Activated T-helper 1 cell treated with anti-CD3 and anti-CD28 coated beads, Interleukin-2, amount 50 U/mL, for 16 hours (primary cell): Measurements from ENCODE around the gene CDH5.

Experiments
- DNase-seq, 2 donors: peaks; one replicate each; pipeline ENCODE4 v3.0.0-alpha.2; 2020; ENCODE audit warnings: low read depth in 1 of 2, low spot score in 1 of 2

Gene CDH5

DNA sequence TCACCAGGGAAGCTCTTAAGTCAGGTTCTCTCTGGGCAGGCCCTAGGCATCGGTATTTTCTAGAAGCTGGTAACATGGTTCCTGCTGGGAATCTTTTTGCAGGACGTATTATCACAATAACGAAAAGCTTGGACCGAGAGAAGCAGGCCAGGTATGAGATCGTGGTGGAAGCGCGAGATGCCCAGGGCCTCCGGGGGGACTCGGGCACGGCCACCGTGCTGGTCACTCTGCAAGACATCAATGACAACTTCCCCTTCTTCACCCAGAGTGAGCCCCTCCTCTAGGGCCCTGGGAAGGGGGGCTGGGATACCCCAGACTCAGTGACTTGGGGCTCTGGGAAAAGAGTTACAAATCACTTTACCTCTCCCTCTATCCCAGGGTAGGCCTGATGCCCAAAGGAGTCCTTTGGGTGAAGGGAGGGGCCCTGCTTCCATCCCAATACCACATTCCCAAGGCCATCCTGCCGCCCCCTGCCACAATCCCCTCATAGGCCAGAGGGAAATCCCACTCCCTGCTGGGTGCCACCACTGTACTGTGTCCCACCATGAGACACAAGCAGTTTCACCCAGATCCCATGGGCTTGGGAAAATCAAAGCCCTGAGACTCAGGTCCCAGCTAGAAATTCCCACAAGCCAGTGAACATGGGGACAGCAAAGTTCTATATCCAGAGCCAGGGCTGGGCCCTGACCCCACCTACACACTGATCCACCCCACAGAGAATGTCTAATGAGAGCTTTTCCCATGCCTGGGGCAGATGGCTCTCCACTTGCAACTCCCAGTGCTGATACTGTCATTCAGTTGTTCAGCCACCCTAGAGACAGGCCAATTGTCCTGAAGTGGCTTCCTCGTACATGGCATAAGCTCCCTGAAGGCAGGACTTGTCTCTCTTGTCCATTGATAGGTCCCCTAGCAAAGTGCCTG, 23.0 kb downstream of the CDH5 start:
- DNase-seq, result no peak

DNA sequence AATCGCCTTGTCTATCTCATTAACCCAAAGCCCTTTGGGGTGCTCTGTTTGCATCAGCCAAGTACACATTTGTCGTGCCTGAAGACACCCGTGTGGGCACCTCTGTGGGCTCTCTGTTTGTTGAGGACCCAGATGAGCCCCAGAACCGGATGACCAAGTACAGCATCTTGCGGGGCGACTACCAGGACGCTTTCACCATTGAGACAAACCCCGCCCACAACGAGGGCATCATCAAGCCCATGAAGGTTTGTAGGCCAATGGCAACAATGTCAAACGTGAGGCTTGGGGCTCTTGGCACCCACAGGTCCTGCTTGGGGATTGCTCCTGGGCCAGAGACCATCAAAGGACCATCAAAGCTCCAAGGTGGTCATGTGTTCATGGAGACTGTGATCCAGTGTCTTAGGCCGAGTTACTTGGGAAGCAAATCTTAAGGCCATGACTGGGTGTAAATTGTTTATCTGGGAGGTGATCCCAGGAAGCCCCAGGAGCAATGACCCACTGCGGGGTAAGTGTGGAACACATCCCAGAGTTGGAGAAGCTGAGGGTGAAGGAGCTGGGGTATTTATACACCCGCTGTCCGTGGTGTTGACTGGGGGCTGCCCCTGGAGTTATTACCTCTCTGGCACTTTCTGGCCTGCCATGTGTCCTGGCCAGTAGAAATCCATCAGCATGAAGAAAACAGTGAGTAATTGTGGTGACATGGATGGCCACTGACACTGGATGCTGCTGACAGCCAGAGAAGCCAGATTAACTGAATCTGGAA, 24.0 kb downstream of the CDH5 start:
- DNase-seq, result no peak

DNA sequence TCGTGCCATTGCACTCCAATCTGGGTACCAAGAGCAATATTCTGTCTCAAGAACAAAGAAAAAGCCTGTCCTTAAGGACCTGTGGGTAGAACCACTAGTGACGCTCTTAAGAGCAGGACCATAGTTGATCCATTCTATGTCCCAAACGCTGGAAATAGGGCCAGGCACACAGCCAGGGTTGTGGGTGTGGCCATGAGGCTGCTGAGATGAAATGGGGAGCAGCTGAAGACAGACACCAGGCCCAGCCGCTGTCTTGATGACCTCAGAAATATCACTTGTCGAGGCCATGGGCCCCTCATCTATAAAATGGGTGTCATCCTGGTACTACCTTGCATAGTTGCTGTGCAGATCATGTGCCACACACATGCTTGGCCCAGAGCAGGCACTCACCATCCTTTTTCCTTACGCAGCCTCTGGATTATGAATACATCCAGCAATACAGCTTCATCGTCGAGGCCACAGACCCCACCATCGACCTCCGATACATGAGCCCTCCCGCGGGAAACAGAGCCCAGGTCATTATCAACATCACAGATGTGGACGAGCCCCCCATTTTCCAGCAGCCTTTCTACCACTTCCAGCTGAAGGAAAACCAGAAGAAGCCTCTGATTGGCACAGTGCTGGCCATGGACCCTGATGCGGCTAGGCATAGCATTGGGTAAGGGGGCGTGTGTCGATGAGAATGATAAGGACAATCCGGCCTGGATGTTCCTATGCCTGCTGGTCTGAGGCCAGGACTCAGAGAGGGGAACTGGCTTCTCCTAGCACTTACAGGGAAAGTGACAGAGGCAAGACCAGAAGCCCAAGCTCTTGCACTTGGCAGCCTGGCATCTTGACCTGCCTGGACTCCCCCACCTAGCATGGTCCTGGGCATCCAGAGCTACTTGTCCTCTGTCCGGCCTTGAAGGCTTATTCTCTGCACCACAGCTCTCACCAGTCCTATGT, 25.5 kb downstream of the CDH5 start:
- no peak for DNase-seq

DNA sequence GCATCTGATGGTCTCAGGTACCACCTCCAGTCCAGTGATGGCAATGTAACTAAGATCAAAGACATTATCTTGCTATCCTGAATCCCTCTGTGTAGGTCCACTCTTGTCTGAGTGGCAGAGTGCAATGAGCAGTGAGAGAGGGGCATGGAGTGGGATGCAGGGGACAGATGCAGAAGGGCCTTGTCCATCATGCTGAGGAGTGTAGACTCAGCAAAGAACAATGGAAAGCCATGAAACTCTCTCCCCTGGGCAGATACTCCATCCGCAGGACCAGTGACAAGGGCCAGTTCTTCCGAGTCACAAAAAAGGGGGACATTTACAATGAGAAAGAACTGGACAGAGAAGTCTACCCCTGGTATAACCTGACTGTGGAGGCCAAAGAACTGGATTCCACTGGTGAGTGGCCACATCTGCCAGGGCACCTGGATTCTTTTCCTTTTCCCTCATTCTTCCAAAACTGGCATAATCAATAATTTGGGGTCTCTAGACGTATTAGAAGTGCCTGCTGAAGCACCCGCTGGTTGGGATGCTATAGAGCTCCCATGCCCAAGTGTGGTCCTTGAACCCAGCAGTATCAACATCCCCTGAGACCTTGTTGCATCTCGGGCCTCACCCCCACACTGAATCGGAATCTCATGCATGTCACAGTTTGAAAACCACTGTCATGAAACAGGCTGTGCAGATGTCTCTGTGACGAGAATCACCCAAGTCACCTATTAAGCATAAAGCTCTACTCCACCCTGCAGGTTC, 29.5 kb downstream of the CDH5 start:
- DNase-seq, result no peak

DNA sequence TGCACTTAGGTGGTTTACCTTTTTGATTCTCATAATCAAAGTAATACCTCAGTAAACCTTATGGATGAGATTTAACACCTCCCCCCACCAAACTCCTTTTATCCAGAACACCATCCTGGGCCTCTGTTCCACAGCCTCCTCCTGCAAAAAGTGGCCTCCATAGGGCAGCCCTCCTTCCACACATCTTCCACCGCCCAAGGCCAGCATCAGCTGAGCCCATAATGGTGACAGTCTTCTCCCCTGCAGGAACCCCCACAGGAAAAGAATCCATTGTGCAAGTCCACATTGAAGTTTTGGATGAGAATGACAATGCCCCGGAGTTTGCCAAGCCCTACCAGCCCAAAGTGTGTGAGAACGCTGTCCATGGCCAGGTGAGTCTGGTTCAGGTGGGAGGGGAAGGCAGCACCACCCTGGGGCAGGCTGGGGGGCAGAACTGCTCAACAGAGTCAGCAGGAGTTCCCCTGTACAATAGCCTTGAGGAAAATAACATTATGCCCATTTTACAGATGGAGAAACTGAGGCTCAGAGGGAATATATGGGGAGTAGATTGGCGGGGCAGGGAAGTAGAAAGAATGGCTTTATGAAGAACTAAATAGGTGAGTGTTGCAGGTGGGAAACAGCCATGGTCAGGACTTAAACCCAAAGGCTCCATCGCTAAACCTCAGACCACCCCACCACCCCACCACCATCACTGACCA, 31.4 kb downstream of the CDH5 start:
- DNase-seq, result no peak

DNA sequence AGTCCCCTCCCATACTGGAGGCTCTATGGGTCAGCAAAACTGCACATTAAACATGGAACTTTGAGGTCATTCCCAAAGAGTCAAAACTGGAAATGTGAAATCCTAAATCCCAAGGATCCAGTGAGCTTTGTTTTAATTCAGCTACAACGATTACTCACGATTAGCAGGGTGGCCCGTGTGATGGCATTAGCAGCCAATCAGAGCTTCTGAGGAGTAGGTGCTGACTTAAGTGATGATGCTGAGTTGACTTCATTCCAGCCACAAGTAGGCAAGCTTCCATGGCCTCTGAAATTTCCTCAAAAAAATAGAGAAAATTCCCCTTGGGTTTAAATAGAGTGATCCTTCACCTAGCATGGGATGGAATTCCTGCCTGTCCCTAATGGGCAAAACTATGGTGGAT, 32.5 kb downstream of the CDH5 start:
- no peak for DNase-seq

DNA sequence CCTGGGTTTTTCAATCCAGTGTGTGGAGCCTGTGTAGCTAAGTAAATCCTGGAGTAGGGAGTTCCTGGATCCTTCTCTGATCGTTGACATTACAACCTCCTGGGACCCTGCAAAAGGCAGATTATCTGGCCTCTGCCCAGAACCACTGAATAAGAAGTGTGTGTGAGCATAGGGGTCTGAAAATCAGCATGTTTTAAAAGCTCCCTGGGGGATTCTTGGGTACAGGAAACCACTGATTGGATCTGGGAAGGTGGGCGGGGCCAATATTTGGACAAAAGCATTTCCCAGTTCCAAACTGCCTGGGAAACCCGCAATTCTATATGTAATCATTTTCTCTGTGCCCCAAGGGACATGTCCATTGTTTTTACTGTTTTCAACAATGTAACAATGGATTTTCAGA, 33.4 kb downstream of the CDH5 start:
- DNase-seq, result no peak

DNA sequence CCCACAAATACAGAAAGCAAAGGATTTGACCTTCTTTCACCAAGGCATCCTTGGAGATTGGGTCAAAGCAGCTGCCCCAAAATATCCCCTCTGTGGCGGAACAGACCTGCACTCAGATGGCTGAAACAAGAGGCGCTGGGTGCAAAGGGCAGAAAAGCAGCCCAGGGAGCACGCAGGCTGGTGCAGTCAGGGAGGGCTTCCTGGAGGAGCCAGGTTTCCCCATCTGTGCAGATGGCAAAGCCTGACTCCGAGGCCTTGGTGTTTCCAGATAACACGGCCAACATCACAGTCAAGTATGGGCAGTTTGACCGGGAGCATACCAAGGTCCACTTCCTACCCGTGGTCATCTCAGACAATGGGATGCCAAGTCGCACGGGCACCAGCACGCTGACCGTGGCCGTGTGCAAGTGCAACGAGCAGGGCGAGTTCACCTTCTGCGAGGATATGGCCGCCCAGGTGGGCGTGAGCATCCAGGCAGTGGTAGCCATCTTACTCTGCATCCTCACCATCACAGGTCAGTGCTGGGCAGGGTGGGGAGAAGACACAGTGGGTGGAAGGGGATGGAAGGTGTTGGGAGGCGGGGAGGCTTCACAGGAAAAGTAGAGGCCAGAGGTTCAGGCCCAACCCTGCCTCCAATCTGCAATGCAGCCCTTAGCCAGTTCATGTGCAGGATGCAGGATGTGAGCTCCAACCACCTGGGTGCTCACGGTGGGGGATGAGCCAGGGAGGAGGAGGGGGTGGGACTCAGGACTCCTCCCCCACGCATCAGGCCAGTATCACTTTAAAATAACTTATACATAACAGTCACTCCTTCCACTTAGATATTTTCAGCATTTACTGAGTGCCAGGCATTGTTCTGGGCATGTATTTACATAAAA, 34.3 kb downstream of the CDH5 start:
- no peak for DNase-seq

DNA sequence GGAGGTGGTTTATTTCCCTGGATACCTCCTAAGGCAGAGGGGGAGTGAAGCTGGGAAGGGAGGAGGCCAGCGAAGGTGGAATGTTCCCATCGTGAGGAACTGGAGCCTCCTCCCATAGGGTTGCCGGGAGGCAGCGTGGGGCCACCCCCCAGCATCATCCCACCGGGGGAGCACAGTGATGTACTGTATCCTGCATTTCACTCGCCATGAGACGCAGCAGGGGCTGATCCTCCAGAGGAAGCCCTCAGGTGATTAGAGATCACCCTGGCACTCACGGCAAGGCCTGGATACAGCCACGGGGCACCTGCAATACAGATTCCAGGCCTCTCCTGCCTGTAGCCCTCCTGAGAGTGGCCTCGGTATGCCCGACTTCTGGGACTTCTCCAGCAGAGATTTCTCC, 35.1 kb downstream of the CDH5 start:
- DNase-seq, result no peak

DNA sequence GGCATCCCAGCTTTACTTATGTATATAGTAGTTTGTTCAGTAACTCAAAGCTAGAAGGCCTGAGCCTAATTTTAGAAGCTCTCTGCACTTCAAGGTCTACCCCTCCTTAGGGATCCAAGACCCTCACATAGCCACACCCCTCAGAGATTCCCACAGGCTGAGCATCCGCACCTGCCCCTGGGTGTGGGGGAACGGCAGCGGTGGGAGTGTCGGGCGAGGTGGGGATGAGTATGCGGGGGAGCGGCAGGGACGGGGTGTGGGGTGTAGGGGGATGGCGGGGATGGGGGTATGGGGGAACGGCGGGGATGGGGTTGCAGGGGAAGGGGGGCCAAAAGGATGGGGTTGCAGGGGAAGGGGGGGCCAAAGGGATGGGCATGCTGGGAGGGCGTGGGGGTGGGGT, 35.7 kb downstream of the CDH5 start:
- no peak for DNase-seq

DNA sequence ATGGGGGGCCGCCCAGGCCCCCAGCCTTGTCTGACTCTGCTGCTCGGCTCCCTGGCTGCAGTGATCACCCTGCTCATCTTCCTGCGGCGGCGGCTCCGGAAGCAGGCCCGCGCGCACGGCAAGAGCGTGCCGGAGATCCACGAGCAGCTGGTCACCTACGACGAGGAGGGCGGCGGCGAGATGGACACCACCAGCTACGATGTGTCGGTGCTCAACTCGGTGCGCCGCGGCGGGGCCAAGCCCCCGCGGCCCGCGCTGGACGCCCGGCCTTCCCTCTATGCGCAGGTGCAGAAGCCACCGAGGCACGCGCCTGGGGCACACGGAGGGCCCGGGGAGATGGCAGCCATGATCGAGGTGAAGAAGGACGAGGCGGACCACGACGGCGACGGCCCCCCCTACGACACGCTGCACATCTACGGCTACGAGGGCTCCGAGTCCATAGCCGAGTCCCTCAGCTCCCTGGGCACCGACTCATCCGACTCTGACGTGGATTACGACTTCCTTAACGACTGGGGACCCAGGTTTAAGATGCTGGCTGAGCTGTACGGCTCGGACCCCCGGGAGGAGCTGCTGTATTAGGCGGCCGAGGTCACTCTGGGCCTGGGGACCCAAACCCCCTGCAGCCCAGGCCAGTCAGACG, 36.2 kb downstream of the CDH5 start:
- DNase-seq, result no peak

DNA sequence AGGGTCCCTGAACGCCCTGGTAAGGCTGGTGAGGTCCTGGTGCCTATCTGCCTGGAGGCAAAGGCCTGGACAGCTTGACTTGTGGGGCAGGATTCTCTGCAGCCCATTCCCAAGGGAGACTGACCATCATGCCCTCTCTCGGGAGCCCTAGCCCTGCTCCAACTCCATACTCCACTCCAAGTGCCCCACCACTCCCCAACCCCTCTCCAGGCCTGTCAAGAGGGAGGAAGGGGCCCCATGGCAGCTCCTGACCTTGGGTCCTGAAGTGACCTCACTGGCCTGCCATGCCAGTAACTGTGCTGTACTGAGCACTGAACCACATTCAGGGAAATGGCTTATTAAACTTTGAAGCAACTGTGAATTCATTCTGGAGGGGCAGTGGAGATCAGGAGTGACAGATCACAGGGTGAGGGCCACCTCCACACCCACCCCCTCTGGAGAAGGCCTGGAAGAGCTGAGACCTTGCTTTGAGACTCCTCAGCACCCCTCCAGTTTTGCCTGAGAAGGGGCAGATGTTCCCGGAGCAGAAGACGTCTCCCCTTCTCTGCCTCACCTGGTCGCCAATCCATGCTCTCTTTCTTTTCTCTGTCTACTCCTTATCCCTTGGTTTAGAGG, 37.1 kb downstream of the CDH5 start:
- no peak for DNase-seq

DNA sequence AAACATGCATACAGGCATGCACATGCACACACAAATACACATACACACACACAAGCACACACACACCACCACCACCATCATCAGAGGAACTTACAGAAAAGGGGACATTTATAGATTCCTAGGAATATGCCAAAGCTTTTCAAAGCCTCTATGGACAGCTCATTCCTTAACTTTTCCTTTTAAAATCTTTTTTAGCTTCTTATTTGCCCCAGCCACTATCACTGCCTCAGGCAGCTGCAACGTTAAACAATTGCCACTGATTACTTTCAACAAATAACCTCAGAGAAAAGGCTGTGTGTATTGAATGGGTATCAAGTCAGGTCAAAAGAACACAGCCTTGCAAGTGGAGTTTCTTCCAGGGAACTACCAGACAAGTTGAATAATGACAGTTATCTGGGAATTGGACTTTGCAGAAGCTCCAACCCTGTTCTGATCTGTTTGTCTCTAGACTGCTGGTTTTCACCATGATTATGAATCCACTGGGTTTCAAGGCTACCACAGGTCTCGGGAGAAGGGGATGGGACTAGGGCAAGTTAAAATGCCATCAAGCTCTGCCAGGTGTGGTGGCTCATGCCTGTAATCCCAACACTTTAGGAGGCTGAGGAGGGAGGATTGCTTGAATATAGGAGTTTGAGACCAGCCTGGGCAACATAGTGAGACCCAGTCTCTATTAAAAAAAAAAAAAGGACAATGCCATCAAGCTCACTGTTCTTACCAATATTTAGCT, 38.7 kb downstream of the CDH5 start:
- no peak for DNase-seq

DNA sequence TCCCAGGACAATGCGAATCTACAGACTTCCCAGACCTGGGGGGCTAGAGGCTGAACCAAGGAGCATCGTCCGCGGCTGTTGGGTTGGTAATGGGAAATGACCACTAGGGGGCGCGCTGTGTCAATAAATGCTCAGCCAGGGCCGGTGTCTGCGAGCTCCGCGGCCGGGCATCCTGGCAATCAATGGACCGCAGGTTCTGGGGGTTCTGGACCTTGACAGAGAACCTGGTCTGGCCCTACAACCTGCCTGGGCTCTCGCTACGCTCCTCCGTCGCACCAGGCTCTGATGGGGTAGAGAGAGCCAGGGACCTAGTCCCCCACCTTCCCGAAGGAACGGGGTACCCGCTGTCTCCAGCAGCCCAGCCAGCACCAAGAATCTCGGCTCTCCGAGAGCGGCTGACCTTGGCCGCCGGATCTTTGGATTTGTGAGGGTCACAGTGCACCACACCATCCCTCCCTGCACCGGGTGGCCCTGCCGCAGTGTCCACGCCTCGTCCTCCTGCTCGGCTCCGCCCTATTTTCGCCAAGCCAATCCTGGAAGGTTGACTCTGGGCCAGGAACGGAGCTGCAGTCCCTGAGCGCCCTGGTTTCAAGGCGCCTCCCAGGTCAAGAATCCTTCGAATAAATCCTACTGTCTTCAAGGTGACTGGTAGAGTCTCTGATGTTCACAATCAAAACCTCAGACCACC, 40.2 kb downstream of the CDH5 start:
- peak; percentile 77 to 87 for DNase-seq

DNA sequence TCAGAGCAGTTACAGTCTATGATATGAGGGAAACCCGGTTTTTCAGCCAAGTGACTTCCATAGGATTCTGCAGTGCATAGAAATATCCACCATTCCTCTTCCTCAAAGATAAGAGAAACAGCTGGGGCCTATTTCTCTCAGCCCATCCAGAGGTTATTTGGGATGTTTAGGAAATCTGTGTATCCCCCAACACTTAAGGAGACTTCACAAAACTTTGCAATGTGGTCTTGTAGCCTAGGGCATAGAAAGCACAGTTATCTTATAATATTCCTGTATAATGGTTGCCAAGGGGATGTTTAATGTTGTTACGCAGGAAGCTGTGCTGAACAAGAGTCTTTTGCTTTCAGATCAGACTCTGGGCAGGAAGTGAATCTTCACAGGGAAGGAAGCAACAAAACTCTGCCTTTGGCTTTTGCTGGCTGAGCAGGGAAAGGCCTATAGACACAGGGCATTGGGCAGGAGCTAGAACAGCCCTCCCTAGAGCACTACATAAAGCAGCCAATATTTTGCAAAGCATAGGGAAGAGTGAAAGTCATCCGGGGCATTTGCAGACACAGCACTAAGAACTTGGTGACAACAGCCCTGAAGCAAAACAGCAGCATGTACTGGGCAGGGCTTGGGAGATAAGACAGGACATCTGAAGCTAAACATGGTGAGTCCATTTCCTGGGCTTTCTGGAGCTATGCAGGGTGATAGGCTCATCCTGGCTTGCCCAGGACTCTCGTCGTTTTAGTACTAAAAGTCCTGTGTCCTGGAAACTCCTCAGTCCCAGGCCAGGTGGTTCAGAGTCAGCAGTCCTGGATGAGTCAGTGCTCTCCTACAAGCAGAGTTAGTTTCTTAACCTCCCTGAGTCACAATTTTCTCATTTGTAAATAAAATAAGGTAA, 41.9 kb downstream of the CDH5 start:
- no peak for DNase-seq

DNA sequence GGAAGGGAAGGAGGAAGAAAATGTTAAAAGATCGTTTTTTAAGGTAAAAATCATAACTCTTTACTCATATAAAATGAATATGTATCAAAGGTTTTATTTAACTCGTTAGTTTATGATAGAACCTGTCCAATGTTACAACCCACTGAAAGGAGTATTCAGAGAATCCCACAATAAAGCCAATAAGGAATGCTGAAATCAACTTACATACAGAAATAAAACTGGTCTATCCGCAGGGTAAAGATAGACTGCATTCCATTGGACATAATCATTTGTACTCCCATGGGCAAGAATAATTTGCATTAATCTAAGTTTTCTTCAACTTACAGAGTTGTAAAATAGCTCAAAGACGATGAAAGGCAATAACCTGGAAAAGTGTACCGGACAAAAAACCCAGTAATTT, 42.7 kb downstream of the CDH5 start:
- DNase-seq, result no peak
